Natural killer cell (primary cell): Measurements from ENCODE around the gene LIX1L. TPM values are rescaled to one million over a fixed set of nuclear protein-coding genes. Genes with fewer than 3 reads are reported as not detected.
"Not testable (repeated sequence)": the region's sequence is repeated elsewhere in the genome, so short reads cannot be mapped to it uniquely, and the experiment has no call there.

Experiments
- ATAC-seq, 3 donors: fragments of 150-1000 bp in 2 of 3; fragments of 200-7000 bp in 1 of 3; cut with Tn5 transposase; 1 replicate in 1 of 3; 2 replicates in 2 of 3; pipeline ENCODE4 v1.10.0; 2021; ENCODE audit warnings: mild to moderate bottlenecking in 2 of 3, moderate library complexity in 2 of 3
- DNase-seq, 2 donors: peaks; one replicate each; pipeline versions ENCODE4 v3.0.0 to v3.0.0-alpha.2; 2013 to 2021; ENCODE audit warnings: mixed read lengths in 1 of 2
- H3K27ac ChIP-seq: one replicate; pipeline ENCODE4 v1.5.1; 2013; ENCODE audit warnings: mild to moderate bottlenecking, low read length
- H3K27me3 ChIP-seq: one replicate; pipeline ENCODE4 v1.6.1; 2013; ENCODE audit warnings: low read length; ENCODE audit not compliant: control insufficient read depth, insufficient read depth
- H3K36me3 ChIP-seq: one replicate; pipeline ENCODE4 v1.6.1; 2013; ENCODE audit warnings: low read length; ENCODE audit not compliant: control insufficient read depth, insufficient read depth
- H3K4me1 ChIP-seq: one replicate; pipeline ENCODE4 v1.6.1; 2013; ENCODE audit warnings: low read length; ENCODE audit not compliant: control insufficient read depth, insufficient read depth
- H3K4me3 ChIP-seq: one replicate; pipeline ENCODE4 v1.5.1; 2013; ENCODE audit warnings: low read length
- H3K9me3 ChIP-seq: one replicate; pipeline ENCODE4 v1.6.1; 2013; ENCODE audit warnings: low read length; ENCODE audit not compliant: control insufficient read depth, insufficient read depth
- H3K27ac Mint-ChIP-seq, 2 donors: one replicate each; pipeline ENCODE4 v1.8.0; 2022; ENCODE audit warnings: mild to moderate bottlenecking in 2 of 2, mixed read lengths in 2 of 2, moderate library complexity in 1 of 2
- H3K27me3 Mint-ChIP-seq, 2 donors: one replicate each; pipeline ENCODE4 v1.8.0; 2022; ENCODE audit warnings: low read depth in 2 of 2, mixed read lengths in 2 of 2
- H3K36me3 Mint-ChIP-seq: one replicate; pipeline ENCODE4 v1.8.0; 2022; ENCODE audit warnings: mixed read lengths
- H3K4me1 Mint-ChIP-seq, 2 donors: one replicate each; pipeline ENCODE4 v1.8.0; 2022; ENCODE audit warnings: mixed read lengths in 2 of 2
- H3K4me3 Mint-ChIP-seq: one replicate; pipeline ENCODE4 v1.8.0; 2022; ENCODE audit warnings: mild to moderate bottlenecking, moderate library complexity, mixed read lengths
- H3K9me3 Mint-ChIP-seq, 2 donors: one replicate each; pipeline ENCODE4 v1.8.0; 2022; ENCODE audit warnings: mixed read lengths in 2 of 2
- CTCF ChIP-seq: fragments of 200-600 bp; IDR thresholded peaks from one replicate; pipeline ENCODE4 v1.8.0; 2022; ENCODE audit warnings: antibody characterized with exemption
- WGBS: methylation state at CpG from one replicate; pipeline ENCODE4 v1.1.7; 2013; ENCODE audit warnings: missing lambda C conversion rate; ENCODE audit not compliant: insufficient coverage; 5-methylcytosine and 5-hydroxymethylcytosine counted together
- intact Hi-C: fragments of 100-400 bp; cut with micrococcal nuclease; formaldehyde crosslinking; loops from one replicate; pipeline ENCODE4 v1.14.2; 2022
- total RNA-seq, 4 donors: library from RNA; stranded (reverse); fragments of 120-200 nt in 1 of 4; gene quantifications; one replicate each; pipeline versions ENCODE4 v1.2.3 to v1.2.4, GENCODE V29; 2013 to 2022

LIX1L gene
- total RNA-seq, 3 donors from 2014 or later (not counting 1 experiment from before 2014, with no cell fraction given), result 33.4 to 41.3 (median 38.2) TPM

- Mint-ChIP-seq H3K9me3 (no peaks in the 10 kb centered on the region), H3K27me3 (no peaks in the 10 kb centered on the region), H3K36me3 (peaks cover 6% of the 10 kb centered on the region), H3K4me3 (no peak overlapping the region), H3K4me1 (peaks cover 9 to 15% of the 10 kb centered on the region in 2 donors), H3K27ac (no peak overlapping the region)
- Histone ChIP-seq H3K4me1 (peaks cover 19% of the 10 kb centered on the region), H3K9me3 (no peaks in the 10 kb centered on the region), H3K27ac (peak overlapping the region; percentile 100), H3K36me3 (peaks cover 20% of the 10 kb centered on the region), H3K27me3 (no peaks in the 10 kb centered on the region), H3K4me3 (peak overlapping the region; percentile 64)
- intact Hi-C loops, result loop anchor here (2.0 to 5.0 kb wide), 4 partner anchors 38 to 86 kb away; partner anchors contain the start of genes ANKRD34A, POLR3GL and TXNIP
- 13% methylated on average over 19 of the region's 19 CpGs for WGBS
- ATAC-seq (peak in 2 of 3 donors; percentile 3 to 8), DNase-seq (peak in 1 of 2 donors; percentile 23)
- no peak for TF ChIP-seq CTCF
Observed at GRCh38 chr1:145926686-145927062, 31.1 kb downstream of the LIX1L start.

- intact Hi-C loops, result no loop called here
- no peak for DNase-seq
- H3K27me3 ChIP-seq, result no peaks in the 10 kb centered on the region
- H3K36me3 ChIP-seq, result peaks cover 20% of the 10 kb centered on the region
- no peak overlapping the region for H3K27ac ChIP-seq
- 81% methylated on average over 2 of the region's 2 CpGs for WGBS
- no peak overlapping the region for H3K4me3 Mint-ChIP-seq
- no peak overlapping the region for H3K27ac Mint-ChIP-seq
- H3K4me1 ChIP-seq, result peaks cover 32% of the 10 kb centered on the region
- H3K9me3 Mint-ChIP-seq, result no peaks in the 10 kb centered on the region
- H3K36me3 Mint-ChIP-seq, result peaks cover 6% of the 10 kb centered on the region
- peaks cover 12 to 26% of the 10 kb centered on the region in 2 donors for H3K4me1 Mint-ChIP-seq
- no peak overlapping the region for H3K4me3 ChIP-seq
- H3K27me3 Mint-ChIP-seq, result no peaks in the 10 kb centered on the region
- ATAC-seq, result no peak
- no peaks in the 10 kb centered on the region for H3K9me3 ChIP-seq
- TF ChIP-seq CTCF, result no peak
Observed at GRCh38 chr1:145922266-145922665, 35.6 kb downstream of the LIX1L start.

GRCh38 chr1:145920297-145920696 is 37.5 kb downstream of the LIX1L start:
- intact Hi-C loops, H3K27me3 Mint-ChIP-seq, H3K27me3 ChIP-seq, ATAC-seq, DNase-seq, H3K4me3 ChIP-seq, H3K9me3 Mint-ChIP-seq, H3K27ac ChIP-seq, H3K9me3 ChIP-seq: not testable (repeated sequence)
- Histone ChIP-seq H3K36me3 (peaks cover 23% of the 10 kb centered on the region), H3K4me1 (peaks cover 22% of the 10 kb centered on the region)
- peak overlapping the region; percentile 95 for H3K4me3 Mint-ChIP-seq
- 100% methylated on average over 1 of the region's 4 CpGs for WGBS
- H3K27ac Mint-ChIP-seq, result peak overlapping the region; percentile 36 to 92
- peaks cover 25 to 37% of the 10 kb centered on the region in 2 donors for H3K4me1 Mint-ChIP-seq
- peaks cover 11% of the 10 kb centered on the region for H3K36me3 Mint-ChIP-seq

- H3K27me3 ChIP-seq, result no peaks in the 10 kb centered on the region
- ATAC-seq (peak; percentile 3 to 14 (median 10)), DNase-seq (peak; percentile 24 to 36)
- no peaks in the 10 kb centered on the region for H3K27me3 Mint-ChIP-seq
- H3K36me3 Mint-ChIP-seq, result peaks cover 11% of the 10 kb centered on the region
- H3K27ac ChIP-seq, result peak overlapping the region; percentile 82
- H3K4me1 ChIP-seq, result peaks cover 22% of the 10 kb centered on the region
- H3K9me3 Mint-ChIP-seq, result no peaks in the 10 kb centered on the region
- H3K27ac Mint-ChIP-seq, result peak overlapping the region; percentile 91 to 92
- peaks cover 29% of the 10 kb centered on the region for H3K36me3 ChIP-seq
- no peak for TF ChIP-seq CTCF
- 4% methylated on average over 32 of the region's 33 CpGs for WGBS
- peaks cover 25 to 37% of the 10 kb centered on the region in 2 donors for H3K4me1 Mint-ChIP-seq
- H3K4me3 Mint-ChIP-seq, result peak overlapping the region; percentile 95
- H3K9me3 ChIP-seq, result no peaks in the 10 kb centered on the region
- peak overlapping the region; percentile 65 for H3K4me3 ChIP-seq
- intact Hi-C loops, result loop anchor here (1.0 to 2.0 kb wide), 4 partner anchors 34 to 120 kb away; partner anchors contain the start of genes ANKRD34A, ANKRD35, PIAS3 and POLR3GL
Observed at GRCh38 chr1:145918992-145919939, 38.6 kb downstream of the LIX1L start.
